Heart left ventricle (tissue), 13 donors: ENCODE data around the gene INF2.

Source experiments
- POLR2A ChIP-seq, 2 donors: fragments of 450-650 bp; IDR thresholded peaks; one replicate each; pipeline ENCODE4 v1.6.1; 2017; ENCODE audit warnings: antibody characterized with exemption in 2 of 2, mild to moderate bottlenecking in 2 of 2, moderate library complexity in 2 of 2
- TF ChIP-seq, protein P1 (sequence below), 12 donors: fragments of 200-600 bp; sonication (generic) in 4 of 12; IDR thresholded peaks; one replicate each; pipeline versions ENCODE4 v1.5.0 to v1.8.0; 2018 to 2022; ENCODE audit warnings: antibody characterized with exemption in 12 of 12, mild to moderate bottlenecking in 5 of 12
- donor health status: ischemic (EF 13 %, LVEDD 7.1; RV severe dilation, severe dysfunction).
- donor health status: DM: no; HTN: yes; CAD: no.
- donor health status: DM: no; HTN: no; CAD: no.
- donor health status: ischemic (EF 25% LVEDD 6.9; RV normal size, moderate dysfunction).
- donor health status: ischemic (EF 25% LVEDD 5.7; RV mildly dilated, moderate dysfunction).
- donor health status: ischemic (EF 35%, LVEDD 5.7; RV mildly dilated, moderate dysfunction).
- donor health status: nonischemic (EF 11% LVEDD 7.7; RV severe dilation, severe dysfunction).
- donor health status: DM: yes; HTN: yes; CAD: no.
- donor health status: PGD.
- donor health status: ischemic (EF 29% LVEDD 5.4; RV normal size, mild dysfunction).
- donor health status: nonischemic (EF 23%, LVEDD 6.1; RV moderate dilation, normal function).

- TF ChIP-seq, protein P1, sequence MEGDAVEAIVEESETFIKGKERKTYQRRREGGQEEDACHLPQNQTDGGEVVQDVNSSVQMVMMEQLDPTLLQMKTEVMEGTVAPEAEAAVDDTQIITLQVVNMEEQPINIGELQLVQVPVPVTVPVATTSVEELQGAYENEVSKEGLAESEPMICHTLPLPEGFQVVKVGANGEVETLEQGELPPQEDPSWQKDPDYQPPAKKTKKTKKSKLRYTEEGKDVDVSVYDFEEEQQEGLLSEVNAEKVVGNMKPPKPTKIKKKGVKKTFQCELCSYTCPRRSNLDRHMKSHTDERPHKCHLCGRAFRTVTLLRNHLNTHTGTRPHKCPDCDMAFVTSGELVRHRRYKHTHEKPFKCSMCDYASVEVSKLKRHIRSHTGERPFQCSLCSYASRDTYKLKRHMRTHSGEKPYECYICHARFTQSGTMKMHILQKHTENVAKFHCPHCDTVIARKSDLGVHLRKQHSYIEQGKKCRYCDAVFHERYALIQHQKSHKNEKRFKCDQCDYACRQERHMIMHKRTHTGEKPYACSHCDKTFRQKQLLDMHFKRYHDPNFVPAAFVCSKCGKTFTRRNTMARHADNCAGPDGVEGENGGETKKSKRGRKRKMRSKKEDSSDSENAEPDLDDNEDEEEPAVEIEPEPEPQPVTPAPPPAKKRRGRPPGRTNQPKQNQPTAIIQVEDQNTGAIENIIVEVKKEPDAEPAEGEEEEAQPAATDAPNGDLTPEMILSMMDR (IDR thresholded peaks at IDR 0.05) = no peak
- TF ChIP-seq POLR2A (IDR thresholded peaks at IDR 0.05) = no peak
These were observed 1.5 kb downstream of the INF2 start for GRCh38 chr14:104690861-104691455.
